GM21515 (cell line): ENCODE results near the gene APOL1.

ENCODE experiments used
- ATAC-seq: cut with Tn5 transposase; IDR thresholded peaks from one replicate; pipeline ENCODE4 v1.9.1; 2021; ENCODE audit not compliant: unreplicated experiment

The APOL1 gene

GRCh38 chr22:36305813-36306212 is 52.9 kb downstream of the APOL1 start:
- ATAC-seq = no peak

GRCh38 chr22:36306227-36306626 is 53.3 kb downstream of the APOL1 start:
- no peak for ATAC-seq

GRCh38 chr22:36308880-36309279 is 55.9 kb downstream of the APOL1 start:
- no peak for ATAC-seq

GRCh38 chr22:36311386-36312085 is 58.6 kb downstream of the APOL1 start:
- no peak for ATAC-seq

GRCh38 chr22:36315325-36315724 is 62.4 kb downstream of the APOL1 start:
- ATAC-seq = no peak

- no peak for ATAC-seq
Measured at GRCh38 chr22:36316419-36316818, 63.5 kb downstream of the APOL1 start.
